Astrocyte (in vitro differentiated cells and primary cell): ENCODE results near the gene DYNLT3.

Source experiments
- EZH2 ChIP-seq: IDR thresholded peaks from 2 replicates; pipeline ENCODE4 v1.6.1; 2012; ENCODE audit warnings: mild to moderate bottlenecking, low read length, inconsistent platforms; ENCODE audit not compliant: insufficient read depth
- TF ChIP-seq, protein P1 (sequence below): IDR thresholded peaks from 2 replicates; pipeline ENCODE4 v1.5.1; 2011; ENCODE audit warnings: low read depth, mild to moderate bottlenecking, inconsistent platforms, low read length, moderate library complexity; ENCODE audit not compliant: insufficient read depth

DNA sequence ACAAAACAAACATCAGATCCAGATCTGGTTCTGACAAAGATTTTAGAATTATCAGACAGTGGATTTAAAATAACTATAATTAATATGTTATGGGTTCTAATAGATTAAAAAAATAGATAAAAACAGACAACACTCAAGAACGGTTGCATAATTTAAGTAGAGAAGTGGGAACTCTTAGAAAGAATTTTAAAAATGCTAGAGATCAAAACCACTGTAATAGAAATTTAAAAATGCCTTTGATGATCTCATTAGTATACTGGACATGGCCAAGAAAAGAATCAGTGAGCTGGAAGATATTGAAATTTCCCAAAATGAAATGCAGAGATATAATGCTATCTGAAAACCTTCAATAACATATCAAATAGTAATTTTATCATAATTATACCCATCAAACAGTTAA, 28.3 kb upstream of the DYNLT3 start:
- TF ChIP-seq, protein P1, sequence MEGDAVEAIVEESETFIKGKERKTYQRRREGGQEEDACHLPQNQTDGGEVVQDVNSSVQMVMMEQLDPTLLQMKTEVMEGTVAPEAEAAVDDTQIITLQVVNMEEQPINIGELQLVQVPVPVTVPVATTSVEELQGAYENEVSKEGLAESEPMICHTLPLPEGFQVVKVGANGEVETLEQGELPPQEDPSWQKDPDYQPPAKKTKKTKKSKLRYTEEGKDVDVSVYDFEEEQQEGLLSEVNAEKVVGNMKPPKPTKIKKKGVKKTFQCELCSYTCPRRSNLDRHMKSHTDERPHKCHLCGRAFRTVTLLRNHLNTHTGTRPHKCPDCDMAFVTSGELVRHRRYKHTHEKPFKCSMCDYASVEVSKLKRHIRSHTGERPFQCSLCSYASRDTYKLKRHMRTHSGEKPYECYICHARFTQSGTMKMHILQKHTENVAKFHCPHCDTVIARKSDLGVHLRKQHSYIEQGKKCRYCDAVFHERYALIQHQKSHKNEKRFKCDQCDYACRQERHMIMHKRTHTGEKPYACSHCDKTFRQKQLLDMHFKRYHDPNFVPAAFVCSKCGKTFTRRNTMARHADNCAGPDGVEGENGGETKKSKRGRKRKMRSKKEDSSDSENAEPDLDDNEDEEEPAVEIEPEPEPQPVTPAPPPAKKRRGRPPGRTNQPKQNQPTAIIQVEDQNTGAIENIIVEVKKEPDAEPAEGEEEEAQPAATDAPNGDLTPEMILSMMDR, result no peak
- no peak for TF ChIP-seq EZH2
